ENCODE data around the gene SLC44A4.
A peak's percentile ranks its signal among the peaks of the same experiment; 100 is the strongest.

The SLC44A4 gene

GRCh38 chr6:31899882-31900722, 21.3 kb upstream of the SLC44A4 start:
- H3K27ac ChIP-seq, result no peak overlapping the region
- TF ChIP-seq ZFX (IDR thresholded peaks at IDR 0.05), result no peak
- TF ChIP-seq, protein P1, sequence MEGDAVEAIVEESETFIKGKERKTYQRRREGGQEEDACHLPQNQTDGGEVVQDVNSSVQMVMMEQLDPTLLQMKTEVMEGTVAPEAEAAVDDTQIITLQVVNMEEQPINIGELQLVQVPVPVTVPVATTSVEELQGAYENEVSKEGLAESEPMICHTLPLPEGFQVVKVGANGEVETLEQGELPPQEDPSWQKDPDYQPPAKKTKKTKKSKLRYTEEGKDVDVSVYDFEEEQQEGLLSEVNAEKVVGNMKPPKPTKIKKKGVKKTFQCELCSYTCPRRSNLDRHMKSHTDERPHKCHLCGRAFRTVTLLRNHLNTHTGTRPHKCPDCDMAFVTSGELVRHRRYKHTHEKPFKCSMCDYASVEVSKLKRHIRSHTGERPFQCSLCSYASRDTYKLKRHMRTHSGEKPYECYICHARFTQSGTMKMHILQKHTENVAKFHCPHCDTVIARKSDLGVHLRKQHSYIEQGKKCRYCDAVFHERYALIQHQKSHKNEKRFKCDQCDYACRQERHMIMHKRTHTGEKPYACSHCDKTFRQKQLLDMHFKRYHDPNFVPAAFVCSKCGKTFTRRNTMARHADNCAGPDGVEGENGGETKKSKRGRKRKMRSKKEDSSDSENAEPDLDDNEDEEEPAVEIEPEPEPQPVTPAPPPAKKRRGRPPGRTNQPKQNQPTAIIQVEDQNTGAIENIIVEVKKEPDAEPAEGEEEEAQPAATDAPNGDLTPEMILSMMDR (conservative IDR thresholded peaks at IDR 0.05), result no peak

GRCh38 chr6:31899215-31899614, 20.4 kb upstream of the SLC44A4 start:
- no peak for TF ChIP-seq ZFX (IDR thresholded peaks at IDR 0.05)
- TF ChIP-seq, protein P1 (conservative IDR thresholded peaks at IDR 0.05), result no peak
- no peak overlapping the region for H3K27ac ChIP-seq

GRCh38 chr6:31898383-31899011, 19.7 kb upstream of the SLC44A4 start:
- TF ChIP-seq ZFX (IDR thresholded peaks at IDR 0.05), result no peak
- TF ChIP-seq, protein P1 (conservative IDR thresholded peaks at IDR 0.05), result no peak; the same call in none of the 2 replicates
- peak overlapping the region; percentile 90 for H3K27ac ChIP-seq

GRCh38 chr6:31897612-31898382, 19.0 kb upstream of the SLC44A4 start, which contains the start of gene EHMT2:
Gene EHMT2 (minus strand): TSS chr6:31897698. CDS start chr6:31897677, 21 bp downstream.
- H3K27ac ChIP-seq, result peak within 1 kb of the TSS; percentile 90
- peak; percentile 56 for TF ChIP-seq ZFX (IDR thresholded peaks at IDR 0.05)
- TF ChIP-seq, protein P1 (conservative IDR thresholded peaks at IDR 0.05), result 0 out of 2 replicates have a peak, but pooled peaks have one; percentile 20

GRCh38 chr6:31896856-31897611, 18.2 kb upstream of the SLC44A4 start:
- peak overlapping the region; percentile 90 for H3K27ac ChIP-seq
- TF ChIP-seq ZFX (IDR thresholded peaks at IDR 0.05), result no peak; the same call in 1 of the 2 replicates
- TF ChIP-seq, protein P1 (conservative IDR thresholded peaks at IDR 0.05), result no peak

GRCh38 chr6:31896493-31896855, 17.7 kb upstream of the SLC44A4 start:
- TF ChIP-seq, protein P1 (conservative IDR thresholded peaks at IDR 0.05), result no peak
- TF ChIP-seq ZFX (IDR thresholded peaks at IDR 0.05), result no peak
- H3K27ac ChIP-seq, result peak overlapping the region; percentile 90
